OCI-LY1 (cell line): ENCODE data around the gene SERINC5.

Experiments
- CTCF ChIP-seq: fragments of 200-600 bp; sonication (generic), shearing (Covaris generic); IDR thresholded peaks from 2 replicates; pipeline ENCODE4 v1.5.1; 2017; ENCODE audit warnings: mild to moderate bottlenecking, antibody characterized with exemption, low read length, moderate library complexity, mixed read lengths
- EZH2 ChIP-seq: fragments of 200-600 bp; sonication (generic), shearing (Covaris generic); IDR thresholded peaks from 2 replicates; pipeline ENCODE4 v1.8.0; 2017; ENCODE audit warnings: borderline replicate concordance, mixed run types, mild to moderate bottlenecking, antibody characterized with exemption, low read length, moderate library complexity, mixed read lengths

- TF ChIP-seq EZH2 (no peak), CTCF (no peak)
Observed at GRCh38 chr5:80168388-80169028, 87.3 kb downstream of the SERINC5 start.
